AML-193 (cell line): ENCODE measurements around the gene SOCS3.
"Not testable (repeated sequence)": the region's sequence is repeated elsewhere in the genome, so short reads cannot be mapped to it uniquely, and the experiment has no call there.

Experiments
- DNase-seq, 2 experiments: peaks; one replicate each; lab custom pipeline; 2025; lab: John Stamatoyannopoulos, UW

SOCS3 gene

DNA sequence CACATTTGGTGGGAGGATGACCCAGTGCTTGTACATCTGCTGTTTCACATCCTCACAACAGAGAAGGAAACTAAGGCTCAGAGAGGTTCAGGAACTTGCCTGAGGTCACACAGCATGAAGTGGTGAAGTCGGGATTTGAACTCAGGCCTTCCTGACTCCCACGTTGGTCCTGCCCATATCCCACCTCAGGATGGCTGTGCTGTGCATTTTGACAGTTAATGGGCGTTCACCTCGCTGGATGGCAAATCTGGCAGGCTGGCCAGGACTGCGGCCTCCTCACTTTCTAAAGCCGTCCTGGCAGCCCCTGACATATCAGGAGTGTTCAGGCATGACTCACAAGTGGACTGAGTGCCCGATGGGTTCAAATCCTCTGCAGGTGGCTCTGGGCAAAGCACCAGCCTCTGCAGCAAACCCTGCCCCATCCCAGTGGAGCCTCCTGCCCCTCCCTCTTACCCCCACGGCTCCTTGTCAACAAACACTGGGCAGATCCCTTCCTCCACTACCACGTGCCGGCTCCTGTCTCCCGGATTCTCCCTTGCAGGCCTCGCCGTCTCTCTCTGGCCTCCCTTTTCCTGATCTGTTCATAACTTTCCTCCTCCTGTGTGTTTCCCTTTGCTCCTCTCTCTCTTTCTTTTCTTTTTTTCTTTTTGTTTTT lies 29.2 kb downstream of the SOCS3 start:
- no peak for DNase-seq

DNA sequence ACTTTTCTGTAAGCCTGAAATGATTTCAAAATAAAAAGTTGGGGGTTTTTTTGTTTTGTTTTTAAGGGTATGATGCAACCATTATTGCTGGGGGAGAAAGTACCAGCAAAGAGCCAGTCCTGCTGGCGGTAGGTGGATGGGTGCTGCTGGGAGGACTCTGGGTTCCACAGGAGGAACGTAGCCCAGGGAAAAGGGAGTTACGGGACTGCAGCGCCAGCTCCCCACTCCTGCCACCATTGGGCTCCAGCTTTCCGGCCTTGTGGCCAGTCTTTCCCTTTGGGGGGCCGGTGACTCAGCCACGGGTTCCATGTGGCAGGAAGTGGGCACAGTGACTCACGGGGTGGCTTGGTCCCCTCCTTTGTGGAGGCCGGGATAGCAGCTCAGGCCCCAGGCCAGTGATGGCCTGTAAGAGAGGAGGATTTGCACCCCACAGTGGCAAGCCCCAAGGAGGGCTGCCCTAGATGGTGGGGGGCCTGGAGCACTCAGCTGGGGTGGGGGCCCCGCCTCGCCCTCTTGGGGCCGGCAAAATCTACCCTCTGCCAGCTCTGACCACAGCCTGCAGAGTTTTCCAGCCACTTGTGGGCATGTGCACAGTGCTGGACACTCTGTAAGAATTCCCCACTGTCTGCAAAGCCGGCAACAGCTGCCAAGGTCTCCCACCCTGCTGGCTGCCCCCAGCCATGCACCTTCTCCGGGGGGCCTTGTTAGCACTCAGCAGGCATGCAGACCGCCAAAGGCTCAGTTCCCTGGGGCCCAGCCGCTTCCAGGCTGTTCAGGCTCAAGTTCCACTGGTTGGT lies 30.4 kb downstream of the SOCS3 start:
- DNase-seq = peak; percentile 67 to 78

DNA sequence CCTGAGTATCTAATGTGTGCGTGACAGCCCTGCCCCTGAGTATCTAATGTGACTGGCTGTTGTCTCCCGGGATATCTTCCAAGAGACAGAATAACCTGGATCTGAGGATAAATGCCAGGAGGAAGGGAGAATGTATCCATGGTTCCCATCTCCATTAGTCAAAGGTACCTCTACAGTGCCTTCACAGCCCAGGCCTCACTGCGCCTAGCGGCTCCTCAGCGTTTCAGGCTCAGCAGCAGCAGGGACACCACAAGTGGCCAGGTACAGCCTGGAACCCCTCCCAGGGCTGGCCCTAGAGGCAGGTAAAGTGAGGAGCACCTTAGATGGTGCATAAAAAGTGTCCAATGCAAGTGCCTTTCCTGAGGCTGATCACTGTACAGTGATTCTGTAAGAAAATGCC lies 32.0 kb downstream of the SOCS3 start:
- no peak for DNase-seq

DNA sequence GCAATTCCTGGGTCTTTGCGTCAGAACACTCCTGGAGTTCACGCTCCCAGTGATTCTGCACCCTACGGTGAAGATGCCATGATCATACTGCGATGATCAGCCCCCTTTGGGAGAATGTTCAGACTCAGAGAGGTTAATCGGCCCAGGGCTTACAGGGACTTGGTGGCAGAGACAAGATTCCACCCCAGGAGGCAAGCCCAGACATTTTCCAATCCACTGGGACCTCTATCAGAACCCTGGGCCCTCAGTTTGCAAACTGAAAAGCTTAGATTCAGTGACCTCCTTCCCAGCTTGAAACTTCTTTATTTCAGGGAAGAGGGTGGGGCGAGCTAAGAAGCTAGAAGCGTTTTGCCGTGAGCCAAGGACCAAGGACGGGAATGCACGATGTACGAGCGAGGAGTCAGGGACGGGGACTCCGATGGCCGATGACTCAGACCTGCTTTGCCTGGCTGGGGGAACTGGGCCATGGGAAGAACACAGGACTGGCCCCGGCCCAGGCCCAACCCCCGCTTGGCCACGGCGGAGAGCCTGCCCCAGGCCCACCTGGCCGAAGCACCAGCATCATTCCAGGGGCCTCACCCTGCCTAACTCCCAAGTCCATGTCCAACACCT lies 34.7 kb downstream of the SOCS3 start:
- no peak for DNase-seq

DNA sequence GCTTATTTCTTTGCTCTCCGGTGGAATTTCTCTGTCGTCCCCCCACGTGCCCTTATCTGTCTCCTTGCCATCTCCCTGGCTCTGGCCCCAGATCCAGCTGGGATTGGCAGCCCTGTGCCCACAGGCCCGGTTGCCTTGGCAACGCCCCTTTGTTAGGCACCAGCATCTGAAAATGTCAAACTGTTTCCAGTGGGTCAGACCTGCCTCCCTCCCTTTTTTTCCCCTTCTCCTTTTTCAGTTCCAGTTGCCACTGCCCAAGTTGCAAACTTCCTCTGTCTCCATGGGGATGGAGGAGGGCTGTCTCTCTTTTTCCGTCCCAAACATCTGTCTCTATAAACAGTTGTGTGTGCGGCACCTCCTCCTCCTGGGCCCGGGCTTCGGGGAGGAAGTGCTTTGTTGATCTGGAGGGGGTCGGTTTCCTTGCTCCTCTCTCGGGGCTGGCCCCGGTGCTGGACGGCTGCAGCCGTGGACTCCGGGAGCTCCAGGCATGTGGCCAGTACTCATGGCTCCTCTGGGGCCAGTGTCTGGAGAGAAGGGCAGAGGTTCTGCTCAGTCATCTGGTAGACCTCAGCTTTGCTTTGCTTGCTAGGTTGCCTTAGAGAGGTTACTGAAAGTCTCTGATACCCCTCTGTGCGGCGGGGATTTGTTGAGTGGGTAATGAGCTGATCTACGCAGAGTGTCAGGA lies 35.3 kb downstream of the SOCS3 start:
- peak; percentile 63 to 74 for DNase-seq

DNA sequence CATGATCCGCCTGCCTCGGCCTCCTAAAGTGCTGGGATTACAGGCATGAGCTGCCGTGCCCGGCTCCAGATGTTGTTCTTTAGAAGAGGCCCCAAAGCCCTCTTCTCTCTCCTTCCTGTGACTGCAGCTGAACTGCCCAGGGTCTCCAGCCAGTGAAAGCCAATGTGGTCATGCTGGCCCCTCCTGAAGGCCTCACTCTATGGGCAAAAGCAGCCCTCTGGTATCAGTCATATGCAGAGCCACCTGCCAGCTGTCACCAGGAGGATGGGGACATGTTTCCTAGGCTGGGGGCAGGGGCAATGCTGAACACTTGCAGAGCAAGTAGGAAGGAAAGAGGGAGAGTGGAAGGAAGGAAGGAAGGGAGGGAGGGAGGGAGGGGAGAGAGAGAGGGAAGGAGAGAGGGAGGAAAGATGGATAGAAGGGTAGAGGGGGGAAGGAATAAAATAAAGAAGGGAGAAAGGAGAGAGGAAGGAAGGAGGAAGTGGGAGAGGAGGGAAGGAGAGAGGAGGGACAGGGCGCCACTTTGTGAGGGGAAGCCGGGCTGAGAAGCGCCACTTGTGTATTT lies 36.0 kb downstream of the SOCS3 start:
- no peak for DNase-seq

DNA sequence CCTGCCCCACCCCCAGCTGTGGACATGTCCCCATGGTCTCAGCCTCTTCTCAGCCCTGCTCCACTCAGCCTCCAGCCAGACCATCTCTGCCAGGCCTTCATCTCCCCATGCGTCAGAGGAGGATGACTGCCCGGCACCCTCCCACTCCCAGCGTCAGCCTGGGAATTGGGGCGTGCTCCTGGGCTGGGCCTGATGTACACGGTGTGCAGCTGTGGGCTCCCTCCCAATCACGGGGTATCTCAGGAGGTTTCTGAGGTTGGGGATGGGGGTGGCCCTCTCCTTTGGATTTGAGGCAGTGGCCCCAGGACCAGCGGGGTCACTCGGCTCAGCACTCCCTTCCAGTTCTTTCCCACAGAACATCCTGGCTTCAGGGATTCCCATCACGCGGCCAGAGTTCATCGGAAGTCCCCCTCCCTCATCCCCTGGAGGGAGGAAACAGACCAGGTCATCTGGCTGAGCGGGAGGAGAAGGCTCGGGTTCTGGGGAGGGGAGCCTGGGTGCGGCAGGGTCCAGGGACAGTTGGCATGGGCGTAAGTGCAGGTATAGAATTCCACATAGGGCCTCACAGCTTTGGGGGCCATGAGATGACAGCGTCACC lies 36.9 kb downstream of the SOCS3 start:
- no peak for DNase-seq

DNA sequence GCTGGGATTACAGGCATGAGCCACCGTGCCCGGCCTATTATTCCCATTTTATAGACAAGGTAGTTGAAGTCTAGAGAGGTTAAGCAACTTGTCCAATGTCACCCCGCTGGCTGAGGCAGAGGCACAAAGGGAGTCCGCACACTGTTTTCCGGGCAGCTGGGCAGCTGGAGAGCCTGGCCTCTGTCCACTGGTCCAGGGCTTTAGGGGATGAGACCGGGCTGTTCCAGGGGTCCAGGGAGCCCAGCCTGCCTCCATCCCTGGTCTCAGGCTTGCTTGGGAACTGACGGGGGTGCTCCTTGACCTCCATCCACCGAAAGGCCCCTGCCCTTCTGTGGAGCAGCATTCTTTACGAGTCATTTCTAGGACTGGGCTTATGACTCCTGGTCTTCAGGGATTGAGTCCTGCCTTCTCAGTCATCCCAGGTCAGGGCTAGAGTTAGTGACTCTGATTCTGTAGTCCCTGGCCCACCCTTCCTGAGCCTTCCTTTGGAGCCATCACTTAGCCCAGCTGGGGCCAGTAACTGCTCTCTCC lies 37.5 kb downstream of the SOCS3 start:
- no peak for DNase-seq

DNA sequence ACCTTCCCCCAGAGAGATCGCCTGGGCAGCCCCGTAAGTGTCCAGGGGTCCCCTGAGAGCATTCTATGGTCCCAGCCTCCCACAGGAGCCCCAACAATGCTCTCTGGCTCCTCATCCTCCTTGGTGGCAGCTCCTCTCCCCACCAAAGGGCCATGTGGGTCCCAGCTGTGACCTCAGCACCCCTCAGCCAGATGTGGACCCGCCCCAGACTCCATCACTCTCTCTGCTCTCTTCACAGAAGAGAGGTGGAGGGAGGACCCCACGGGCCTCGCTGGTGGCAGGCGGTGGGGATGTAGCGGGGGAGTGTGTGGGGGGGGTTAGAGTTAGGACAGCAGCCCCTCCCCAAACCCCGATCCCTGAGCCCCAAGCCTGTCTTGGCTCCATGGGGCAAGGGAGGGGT lies 41.0 kb downstream of the SOCS3 start:
- no peak for DNase-seq

DNA sequence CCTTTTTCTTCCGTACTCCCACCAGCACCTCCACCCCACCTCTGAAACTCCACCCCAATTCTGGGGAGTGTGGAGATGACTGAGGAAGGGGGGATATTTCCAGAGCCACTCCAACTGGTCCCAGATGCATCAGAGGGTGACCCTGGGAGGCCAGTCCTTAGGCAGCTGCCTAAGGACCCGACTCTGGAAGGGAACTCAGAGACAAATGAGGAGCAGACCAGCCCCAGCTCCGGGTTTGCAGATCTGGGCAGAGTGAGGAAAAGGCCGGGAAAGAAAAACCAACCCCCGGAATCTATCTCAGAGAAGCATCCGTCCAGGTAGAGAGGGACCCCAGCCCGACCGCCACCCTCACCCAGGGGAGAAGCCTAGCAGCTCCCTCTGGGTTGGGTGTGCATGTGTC lies 41.5 kb downstream of the SOCS3 start:
- DNase-seq = no peak

DNA sequence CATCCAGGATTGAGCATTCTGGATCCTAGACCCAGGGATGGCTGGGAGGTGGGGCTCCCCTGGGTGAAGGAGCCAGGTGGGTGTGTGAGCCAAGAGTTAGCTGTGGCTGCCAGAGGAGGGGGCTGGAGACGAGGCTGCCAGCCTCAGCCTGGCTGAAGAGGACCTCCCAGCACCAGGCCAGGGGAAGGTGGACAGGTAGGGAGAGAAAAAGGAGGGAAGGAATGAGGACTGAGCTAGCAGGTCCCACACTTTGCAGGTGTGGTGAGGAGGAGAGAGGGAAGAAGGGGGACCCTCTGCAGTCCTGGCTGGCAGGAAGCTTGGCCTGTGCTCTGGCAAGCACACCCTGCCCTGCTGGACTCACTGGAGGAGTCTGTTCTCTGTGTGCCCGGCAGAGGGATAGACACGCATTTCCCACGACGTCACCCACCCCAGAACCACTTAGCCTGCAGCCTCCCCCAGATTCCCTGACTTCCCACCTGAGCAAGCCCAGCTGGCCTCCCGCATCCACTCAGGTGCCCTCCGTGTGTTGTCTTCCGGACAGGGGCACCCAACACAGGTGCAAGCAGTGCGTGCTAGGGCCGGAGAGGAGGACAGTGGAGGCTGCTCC lies 42.0 kb downstream of the SOCS3 start:
- no peak for DNase-seq

DNA sequence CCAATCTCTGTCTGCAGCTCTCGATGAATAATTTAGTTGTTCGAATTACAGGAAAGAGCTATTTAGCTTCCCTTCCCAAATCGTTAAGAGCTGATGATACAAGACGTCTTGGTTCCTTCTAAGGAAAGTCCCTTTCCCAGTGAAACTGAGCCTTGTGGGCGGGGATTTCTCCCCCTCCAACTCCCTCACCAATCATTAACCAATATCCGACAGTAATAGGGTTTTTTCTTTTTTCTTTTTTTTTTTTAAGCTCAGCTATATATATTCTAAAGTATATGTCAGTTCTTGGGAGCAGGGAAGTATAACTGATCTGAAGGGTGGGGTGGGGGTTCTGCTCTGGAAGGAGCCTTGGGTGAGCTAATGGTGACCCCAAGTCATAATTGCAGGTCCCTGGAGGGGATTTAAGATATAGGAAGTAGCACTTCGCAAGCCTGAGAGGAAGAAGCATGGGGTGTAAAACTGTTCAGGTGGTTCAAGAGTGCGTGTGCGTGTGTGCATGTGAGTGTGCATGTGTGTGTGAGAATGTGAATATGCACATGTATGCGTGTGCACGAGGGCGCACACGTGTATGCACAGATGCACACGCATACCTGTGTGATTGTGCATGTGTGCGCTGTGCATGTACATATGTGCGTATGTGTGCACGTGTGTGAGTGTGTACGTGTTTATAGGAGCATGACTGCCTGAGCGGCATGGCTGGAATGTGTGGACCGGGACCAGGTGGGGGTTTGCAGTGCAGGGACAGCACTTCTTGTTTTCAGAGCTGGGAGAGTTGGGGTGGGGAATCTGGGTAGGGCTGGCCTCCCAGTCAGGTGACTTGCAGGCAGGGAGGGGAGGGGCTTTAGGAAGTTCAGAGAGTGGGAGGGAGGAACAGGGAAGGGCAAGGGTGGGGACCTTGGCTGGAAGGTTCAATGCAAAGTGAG lies 42.7 kb downstream of the SOCS3 start:
- DNase-seq = no peak

DNA sequence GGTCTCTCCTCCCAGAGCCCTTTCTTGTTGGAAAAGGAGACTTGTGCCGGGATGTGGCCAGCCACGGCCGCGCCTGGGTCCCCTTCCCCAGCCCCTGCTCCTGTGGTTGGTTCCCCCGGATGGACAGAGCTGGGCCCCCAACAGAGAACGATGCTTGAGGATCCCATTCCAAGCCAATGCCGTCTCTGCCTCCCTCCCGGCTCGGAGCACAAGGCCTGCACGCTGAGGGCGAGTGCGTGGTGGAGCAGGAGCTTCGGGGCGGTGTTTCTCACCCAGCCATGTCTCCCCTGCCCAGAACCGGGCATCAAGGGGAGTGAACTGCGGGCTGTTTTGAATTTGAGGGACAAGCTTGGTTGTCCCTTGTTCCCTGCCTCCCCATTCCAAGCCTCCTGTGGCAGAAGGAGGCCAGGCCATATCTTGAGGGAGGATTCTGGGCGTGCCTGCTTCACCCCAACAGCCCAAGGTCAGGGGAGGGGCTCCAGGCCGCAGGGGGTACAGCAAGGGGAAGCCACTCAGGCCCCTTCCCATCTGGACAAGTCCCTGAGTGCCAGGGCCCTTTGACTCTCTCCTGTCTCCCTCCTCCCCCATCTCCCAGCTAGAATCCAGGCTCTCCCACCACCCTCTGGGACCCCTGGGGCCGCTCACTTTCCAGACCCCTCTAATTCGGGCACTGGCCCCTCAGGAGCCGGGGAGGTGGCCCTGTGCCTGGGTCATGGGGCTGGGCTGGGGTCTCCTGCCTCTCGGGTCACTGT lies 43.6 kb downstream of the SOCS3 start:
- DNase-seq = no peak

DNA sequence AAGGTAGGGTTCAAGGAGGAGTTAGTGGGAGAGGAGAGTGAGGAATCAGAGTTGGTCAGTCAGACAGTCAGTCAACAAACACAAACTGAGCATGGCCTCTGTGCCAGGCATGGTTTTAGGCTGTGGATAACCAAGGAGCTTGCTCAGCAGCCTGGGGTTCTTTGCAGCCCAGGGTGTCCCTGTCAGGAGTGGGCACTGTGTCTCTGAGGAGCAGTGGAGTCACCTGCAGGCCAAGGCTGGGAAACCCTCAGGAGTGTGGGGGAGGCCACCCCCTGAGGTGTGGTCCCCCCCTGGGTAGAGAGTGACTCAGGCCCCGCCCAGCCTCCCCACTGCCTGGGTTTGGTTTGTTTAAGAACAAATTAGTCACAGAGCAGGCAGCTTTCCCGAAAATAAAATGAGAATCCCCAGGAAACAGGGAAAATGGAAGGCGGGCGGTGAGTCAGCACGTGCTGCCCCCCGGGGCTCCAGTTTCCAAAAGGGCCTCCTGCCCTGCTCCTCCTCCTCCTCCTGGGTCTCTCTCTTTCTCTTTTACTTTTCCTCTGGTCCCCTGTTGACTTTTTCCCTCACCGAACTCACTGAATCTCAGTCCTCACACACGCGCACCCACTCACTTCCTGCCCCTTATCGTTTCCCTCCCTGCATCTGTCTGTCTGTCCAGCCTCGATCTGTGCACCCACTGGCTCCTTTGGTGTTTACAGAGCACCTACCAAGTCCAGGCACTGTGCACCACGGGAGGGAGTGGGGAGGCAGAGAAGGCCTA lies 44.3 kb downstream of the SOCS3 start:
- no peak for DNase-seq

DNA sequence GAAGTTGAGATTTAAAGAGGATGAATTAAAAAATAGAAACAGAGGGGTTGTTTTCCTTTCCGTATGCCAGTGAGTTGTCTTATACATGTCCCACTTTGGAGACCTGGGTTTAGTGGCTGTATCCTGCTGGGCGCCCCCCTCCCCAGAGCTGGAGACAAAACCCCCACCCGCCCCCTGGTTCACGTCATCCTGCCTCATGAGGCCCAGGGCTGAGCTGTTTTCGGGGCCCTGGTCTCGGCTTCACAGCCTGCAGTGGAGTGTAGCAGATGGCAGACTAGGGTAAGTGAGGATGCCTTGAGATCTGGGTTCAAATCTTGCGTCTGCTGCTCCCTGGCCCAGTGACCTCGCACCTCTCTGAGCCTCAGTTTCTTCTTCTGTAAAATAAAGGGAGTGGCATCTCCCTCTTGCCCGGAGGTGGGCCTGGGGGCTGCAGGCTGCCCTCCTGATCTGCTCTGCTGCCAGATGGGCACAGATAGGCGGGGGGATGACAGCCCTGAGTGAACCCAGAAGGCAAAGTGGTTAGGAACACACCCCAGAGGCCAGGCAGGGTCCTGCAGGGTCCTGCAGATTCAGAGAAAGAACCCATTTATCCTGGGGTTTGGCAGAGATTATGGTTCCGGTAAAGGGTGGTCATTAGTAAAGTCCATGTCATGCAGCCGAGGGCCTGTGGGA lies 45.1 kb downstream of the SOCS3 start:
- DNase-seq = no peak

DNA sequence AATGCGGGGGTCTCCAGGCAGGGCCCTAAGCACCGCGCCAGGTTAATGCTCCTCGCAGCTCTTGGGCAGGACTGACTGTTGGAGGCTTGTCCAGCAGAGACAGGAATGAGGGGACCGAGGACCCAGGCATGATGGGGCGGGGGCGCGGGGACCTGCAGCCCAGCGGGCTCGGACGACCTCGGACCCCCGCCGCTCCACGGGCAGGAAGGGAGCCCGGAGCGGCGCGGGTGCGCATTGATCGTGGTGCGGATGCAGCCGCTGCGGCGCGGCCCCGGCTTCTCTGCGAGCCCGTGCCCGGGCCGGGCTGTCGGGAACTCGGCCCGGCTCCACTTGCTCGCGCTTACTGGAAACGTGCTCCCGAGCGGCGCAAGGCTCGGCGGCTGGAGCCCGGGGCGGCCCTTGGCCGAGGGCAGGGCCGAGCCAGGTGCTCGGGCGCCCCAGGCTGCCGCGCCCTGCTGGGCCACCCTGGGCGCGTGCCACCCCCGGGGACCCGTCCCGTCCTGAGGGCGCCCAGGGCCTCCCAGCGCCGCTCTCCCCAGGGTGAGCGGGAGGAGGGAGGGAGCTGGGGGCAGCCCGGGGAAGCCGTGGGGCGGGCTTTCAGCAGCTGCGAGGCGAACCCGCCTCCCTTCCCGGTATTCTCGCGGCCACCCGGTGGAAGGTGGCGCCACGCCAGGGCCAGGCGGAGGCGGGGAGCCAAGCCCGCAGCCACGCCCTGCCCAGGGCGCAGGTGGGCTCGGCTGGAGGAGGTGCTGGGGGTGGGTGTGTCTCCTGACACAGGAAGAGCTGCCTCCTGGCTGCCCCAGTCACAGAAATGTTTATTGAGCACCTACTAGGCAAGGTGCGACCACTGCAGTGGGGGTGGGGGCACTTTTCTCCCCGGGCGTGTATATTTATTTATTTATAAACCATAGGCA lies 45.9 kb downstream of the SOCS3 start:
- DNase-seq = no peak

DNA sequence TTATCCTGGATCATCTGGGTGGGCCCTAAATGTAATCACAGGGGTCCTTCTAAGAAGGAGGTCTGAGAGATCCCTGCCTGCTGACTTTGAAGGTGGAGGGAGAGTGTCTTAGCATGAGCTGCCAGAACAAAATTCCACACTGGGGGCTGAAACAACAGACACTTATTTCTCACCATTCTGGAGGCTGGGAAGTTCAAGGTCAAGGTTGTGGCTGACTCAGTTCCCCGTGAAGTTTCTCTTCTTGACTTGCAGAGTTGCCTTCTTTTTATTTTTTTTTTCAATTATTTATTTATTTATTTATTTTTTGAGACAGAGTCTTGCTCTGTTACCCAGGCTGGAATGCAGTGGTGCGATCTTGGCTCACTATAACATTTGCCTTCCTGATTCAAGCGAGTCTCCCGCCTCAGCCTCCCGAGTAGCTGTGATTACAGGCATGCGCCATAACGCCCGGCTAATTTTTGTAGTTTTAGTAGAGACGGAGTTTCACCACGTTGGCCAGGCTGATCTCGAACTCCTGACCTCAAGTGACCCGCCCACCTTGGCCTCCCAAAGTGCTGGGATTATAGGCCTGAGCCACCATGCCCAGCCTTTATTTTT lies 50.1 kb downstream of the SOCS3 start:
- DNase-seq = not testable (repeated sequence)
